ENCODE results near the gene MMAA.

Gene MMAA

GRCh38 chr4:145698507-145698906 lies 79.3 kb downstream of the MMAA start:
- TF ChIP-seq GABPA (IDR thresholded peaks at IDR 0.05; ENCODE audit: low read depth): no peak
- no peak for TF ChIP-seq SPI1 (IDR thresholded peaks at IDR 0.05; ENCODE audit: borderline replicate concordance, low read depth)
- no peak for TF ChIP-seq REST (IDR thresholded peaks at IDR 0.05; ENCODE audit: insufficient replicate concordance, low read depth)
- no peak for TF ChIP-seq CTCF (IDR thresholded peaks at IDR 0.05; ENCODE audit: insufficient read depth, low read length)
- TF ChIP-seq POLR2AphosphoS5 (IDR thresholded peaks at IDR 0.05; ENCODE audit: low read depth): no peak
- Histone ChIP-seq H3K4me3 (replicated peaks; ENCODE audit: insufficient read depth, low read length) (no peak overlapping the region), H3K27me3 (ENCODE audit: insufficient read depth, poor library complexity, severe bottlenecking) (no peaks in the 10 kb centered on the region), H3K27ac (replicated peaks) (no peak overlapping the region)
- DNase-seq (ENCODE audit: low read depth in 1 of 2, low spot score in 1 of 2): no peak

GRCh38 chr4:145703850-145704497 lies 84.8 kb downstream of the MMAA start:
- no peak for TF ChIP-seq GABPA (IDR thresholded peaks at IDR 0.05; ENCODE audit: low read depth)
- no peak for TF ChIP-seq POLR2AphosphoS5 (IDR thresholded peaks at IDR 0.05; ENCODE audit: low read depth)
- no peak for TF ChIP-seq CTCF (IDR thresholded peaks at IDR 0.05; ENCODE audit: insufficient read depth, low read length)
- TF ChIP-seq REST (IDR thresholded peaks at IDR 0.05; ENCODE audit: insufficient replicate concordance, low read depth): no peak
- TF ChIP-seq SPI1 (IDR thresholded peaks at IDR 0.05; ENCODE audit: borderline replicate concordance, low read depth): no peak
- H3K27me3 ChIP-seq (ENCODE audit: insufficient read depth, poor library complexity, severe bottlenecking): no peaks in the 10 kb centered on the region
- no peak overlapping the region for H3K4me3 ChIP-seq (replicated peaks; ENCODE audit: insufficient read depth, low read length)
- no peak overlapping the region for H3K27ac ChIP-seq (replicated peaks)
- DNase-seq (ENCODE audit: low read depth in 1 of 2, low spot score in 1 of 2): no peak

- no peak for DNase-seq (ENCODE audit: low read depth in 1 of 2, low spot score in 1 of 2)
- Histone ChIP-seq H3K27ac (replicated peaks) (no peak overlapping the region), H3K27me3 (ENCODE audit: insufficient read depth, poor library complexity, severe bottlenecking) (no peaks in the 10 kb centered on the region), H3K4me3 (replicated peaks; ENCODE audit: insufficient read depth, low read length) (no peak overlapping the region)
- TF ChIP-seq REST (IDR thresholded peaks at IDR 0.05; ENCODE audit: insufficient replicate concordance, low read depth) (no peak), POLR2AphosphoS5 (IDR thresholded peaks at IDR 0.05; ENCODE audit: low read depth) (no peak), CTCF (IDR thresholded peaks at IDR 0.05; ENCODE audit: insufficient read depth, low read length) (no peak), GABPA (IDR thresholded peaks at IDR 0.05; ENCODE audit: low read depth) (no peak), SPI1 (IDR thresholded peaks at IDR 0.05; ENCODE audit: borderline replicate concordance, low read depth) (no peak)
These were observed 90.2 kb downstream of the MMAA start for GRCh38 chr4:145709336-145709735.
